ENCODE measurements around the gene C3orf33. TPM values are rescaled to one million over a fixed set of nuclear protein-coding genes. Genes with fewer than 3 reads are reported as not detected.

Gene C3orf33
- total RNA-seq, 3 donors from 2014 or later (not counting 1 experiment from before 2014, with no cell fraction given) = 0.88 to 2.5 (median 1.2) TPM

- no CpG with 5 or more reads among the region's 1 CpG for WGBS (ENCODE audit: insufficient coverage)
- H3K36me3 Mint-ChIP-seq = peaks cover 12% of the 10 kb centered on the region
- no peak overlapping the region for H3K27ac ChIP-seq (ENCODE audit: low read length)
- H3K4me1 Mint-ChIP-seq = no peaks in the 10 kb centered on the region
- no peaks in the 10 kb centered on the region for H3K27me3 Mint-ChIP-seq (ENCODE audit: low read depth in 2 of 2)
- no peak for TF ChIP-seq CTCF (IDR thresholded peaks at IDR 0.05)
- DNase-seq (no peak), ATAC-seq (no peak)
- H3K9me3 Mint-ChIP-seq = peaks cover 0 to 3% of the 10 kb centered on the region in 2 donors
- no peaks in the 10 kb centered on the region for H3K36me3 ChIP-seq (ENCODE audit: control insufficient read depth, insufficient read depth, low read length)
- no peak overlapping the region for H3K27ac Mint-ChIP-seq
- intact Hi-C loops (cut with micrococcal nuclease) = no loop called here
- H3K4me3 Mint-ChIP-seq = no peak overlapping the region
- H3K4me1 ChIP-seq (ENCODE audit: control insufficient read depth, insufficient read depth, low read length) = no peaks in the 10 kb centered on the region
- H3K4me3 ChIP-seq (ENCODE audit: low read length) = no peak overlapping the region
- no peaks in the 10 kb centered on the region for H3K27me3 ChIP-seq (ENCODE audit: control insufficient read depth, insufficient read depth, low read length)
- no peaks in the 10 kb centered on the region for H3K9me3 ChIP-seq (ENCODE audit: control insufficient read depth, insufficient read depth, low read length)
Measured at GRCh38 chr3:155792532-155792931, 13.5 kb downstream of the C3orf33 start.

DNA sequence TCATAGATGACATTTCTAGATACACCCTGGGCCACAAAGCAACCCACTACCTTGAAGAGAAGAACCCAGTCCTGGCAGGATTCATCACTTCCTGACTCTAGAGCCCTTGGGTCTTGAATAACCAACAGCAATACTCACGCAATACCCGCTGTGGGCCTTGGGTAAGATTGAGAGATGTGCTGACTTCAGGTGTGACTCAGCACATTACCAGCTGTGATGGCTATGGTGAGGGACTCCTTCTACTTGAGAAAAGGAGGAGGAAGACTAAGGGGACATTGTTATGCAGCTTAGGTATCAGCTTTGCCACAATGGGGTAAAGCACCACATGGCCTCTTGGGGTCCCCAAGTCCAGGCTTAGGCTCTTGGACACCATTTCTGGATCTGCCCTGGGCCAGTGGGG, 14.9 kb downstream of the C3orf33 start:
- H3K27me3 ChIP-seq (ENCODE audit: control insufficient read depth, insufficient read depth, low read length) = no peaks in the 10 kb centered on the region
- H3K4me1 ChIP-seq (ENCODE audit: control insufficient read depth, insufficient read depth, low read length) = no peaks in the 10 kb centered on the region
- no peak overlapping the region for H3K4me3 ChIP-seq (ENCODE audit: low read length)
- peaks cover 0 to 3% of the 10 kb centered on the region in 2 donors for H3K9me3 Mint-ChIP-seq
- H3K27ac ChIP-seq (ENCODE audit: low read length) = no peak overlapping the region
- no peaks in the 10 kb centered on the region for H3K9me3 ChIP-seq (ENCODE audit: control insufficient read depth, insufficient read depth, low read length)
- peaks cover 12% of the 10 kb centered on the region for H3K36me3 Mint-ChIP-seq
- whole genome bisulfite sequencing (ENCODE audit: insufficient coverage) = 100% methylated on average over 2 of the region's 2 CpGs
- no peaks in the 10 kb centered on the region for H3K4me1 Mint-ChIP-seq
- no peaks in the 10 kb centered on the region for H3K27me3 Mint-ChIP-seq (ENCODE audit: low read depth in 2 of 2)
- intact Hi-C loops (cut with micrococcal nuclease) = no loop called here
- no peak overlapping the region for H3K4me3 Mint-ChIP-seq
- ATAC-seq (peak in 1 of 3 donors; percentile 32), DNase-seq (no peak)
- H3K27ac Mint-ChIP-seq = no peak overlapping the region
- no peak for TF ChIP-seq CTCF (IDR thresholded peaks at IDR 0.05)
- no peaks in the 10 kb centered on the region for H3K36me3 ChIP-seq (ENCODE audit: control insufficient read depth, insufficient read depth, low read length)

DNA sequence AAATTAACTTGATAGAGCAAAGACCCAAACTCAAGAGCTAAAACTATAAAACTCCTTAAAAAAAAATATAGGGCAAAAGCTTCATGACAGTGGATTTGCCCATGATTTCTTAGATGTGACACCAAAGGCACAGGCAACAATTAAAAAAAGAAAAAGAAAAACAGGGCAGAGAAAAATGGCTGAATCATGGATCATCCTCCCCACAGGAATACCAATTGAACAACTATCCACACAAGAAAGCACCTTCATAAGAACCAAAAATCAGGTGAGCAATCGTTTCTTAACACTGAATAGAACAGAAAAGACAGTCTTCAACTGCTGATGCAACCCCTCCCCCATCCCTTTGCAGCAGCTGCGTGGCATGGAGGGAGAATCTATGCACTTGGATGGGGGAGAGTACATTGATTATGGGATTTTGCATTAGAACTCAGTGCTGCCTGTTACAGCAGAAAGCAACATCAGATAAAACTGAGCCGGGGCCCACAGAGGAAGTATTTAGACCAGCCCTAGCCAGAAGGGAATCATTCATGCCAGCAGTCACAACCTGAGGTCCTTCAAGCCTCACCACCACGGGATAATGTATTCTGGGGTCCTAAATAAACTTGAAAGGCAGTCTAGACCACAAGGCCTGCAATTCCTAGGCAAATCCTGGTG, 15.7 kb downstream of the C3orf33 start:
- Histone ChIP-seq H3K27me3 (ENCODE audit: control insufficient read depth, insufficient read depth, low read length) (no peaks in the 10 kb centered on the region), H3K9me3 (ENCODE audit: control insufficient read depth, insufficient read depth, low read length) (no peaks in the 10 kb centered on the region), H3K27ac (ENCODE audit: low read length) (no peak overlapping the region), H3K36me3 (ENCODE audit: control insufficient read depth, insufficient read depth, low read length) (no peaks in the 10 kb centered on the region), H3K4me3 (ENCODE audit: low read length) (no peak overlapping the region), H3K4me1 (ENCODE audit: control insufficient read depth, insufficient read depth, low read length) (no peaks in the 10 kb centered on the region)
- H3K9me3 Mint-ChIP-seq = peaks cover 0 to 3% of the 10 kb centered on the region in 2 donors
- no peak for DNase-seq
- no peak for TF ChIP-seq CTCF (IDR thresholded peaks at IDR 0.05)
- peaks cover 12% of the 10 kb centered on the region for H3K36me3 Mint-ChIP-seq
- H3K4me1 Mint-ChIP-seq = peaks cover 0 to 5% of the 10 kb centered on the region in 2 donors
- H3K27ac Mint-ChIP-seq = no peak overlapping the region
- no peaks in the 10 kb centered on the region for H3K27me3 Mint-ChIP-seq (ENCODE audit: low read depth in 2 of 2)
- ATAC-seq = no peak
- WGBS (ENCODE audit: insufficient coverage) = 52% methylated on average over 3 of the region's 4 CpGs
- intact Hi-C loops (cut with micrococcal nuclease) = no loop called here
- no peak overlapping the region for H3K4me3 Mint-ChIP-seq
